Esophagus mucosa (tissue), 1 donor: ENCODE results near the gene FASTKD2. TPM values are rescaled to one million over a fixed set of nuclear protein-coding genes. Genes with fewer than 3 reads are reported as not detected.
"Not testable (repeated sequence)": the region's sequence is repeated elsewhere in the genome, so short reads cannot be mapped to it uniquely, and the experiment has no call there.

Experiments
- ATAC-seq: fragments of 200-7000 bp; cut with Tn5 transposase; one replicate; pipeline ENCODE4 v1.9.1; 2020
- total RNA-seq: library from RNA; stranded (reverse); gene quantifications from one replicate; pipeline ENCODE4 v1.2.4, GENCODE V29; 2023
- donor health status: DM: yes; HTN: yes; CAD: no.

The FASTKD2 gene
- total RNA-seq, 1 donor from 2014 or later = 19.7 TPM

GRCh38 chr2:206792645-206793044 is 27.2 kb downstream of the FASTKD2 start:
- no peak for ATAC-seq

GRCh38 chr2:206797376-206797775 is 32.0 kb downstream of the FASTKD2 start:
- ATAC-seq = no peak

- ATAC-seq = no peak
These were observed 32.6 kb downstream of the FASTKD2 start for GRCh38 chr2:206798000-206798399.

- ATAC-seq = no peak
These were observed 33.7 kb downstream of the FASTKD2 start for GRCh38 chr2:206799083-206799482.

GRCh38 chr2:206800506-206801417 is 35.4 kb downstream of the FASTKD2 start:
- peak; percentile 67 for ATAC-seq

GRCh38 chr2:206801418-206802189 is 36.2 kb downstream of the FASTKD2 start:
- no peak for ATAC-seq

- ATAC-seq = no peak
These were observed 37.5 kb downstream of the FASTKD2 start for GRCh38 chr2:206802654-206803514.

- ATAC-seq = no peak
These were observed 38.9 kb downstream of the FASTKD2 start for GRCh38 chr2:206804326-206804725.

GRCh38 chr2:206805887-206806607 is 40.6 kb downstream of the FASTKD2 start:
- ATAC-seq = no peak

- not testable (repeated sequence) for ATAC-seq
These were observed 42.2 kb downstream of the FASTKD2 start for GRCh38 chr2:206807624-206808023.

- ATAC-seq = not testable (repeated sequence)
These were observed 47.1 kb downstream of the FASTKD2 start for GRCh38 chr2:206812471-206812870.

- no peak for ATAC-seq
These were observed 49.1 kb downstream of the FASTKD2 start for GRCh38 chr2:206814498-206814897.

GRCh38 chr2:206820807-206821206 is 55.4 kb downstream of the FASTKD2 start:
- no peak for ATAC-seq

GRCh38 chr2:206823178-206823577 is 57.8 kb downstream of the FASTKD2 start:
- no peak for ATAC-seq

- ATAC-seq = no peak
These were observed 58.7 kb downstream of the FASTKD2 start for GRCh38 chr2:206824087-206824618.

- ATAC-seq = no peak
These were observed 59.6 kb downstream of the FASTKD2 start for GRCh38 chr2:206824993-206825392.

- ATAC-seq = no peak
These were observed 66.1 kb downstream of the FASTKD2 start for GRCh38 chr2:206831442-206831995.

GRCh38 chr2:206832873-206833272 is 67.5 kb downstream of the FASTKD2 start:
- no peak for ATAC-seq

GRCh38 chr2:206833291-206833690 is 67.9 kb downstream of the FASTKD2 start:
- no peak for ATAC-seq

- no peak for ATAC-seq
These were observed 71.3 kb downstream of the FASTKD2 start for GRCh38 chr2:206836722-206837121.

- no peak for ATAC-seq
These were observed 72.4 kb downstream of the FASTKD2 start for GRCh38 chr2:206837775-206838174.
